SU-DHL-6 (cell line): ENCODE results near the gene ITGB5.

Experiments used
- H2AFZ ChIP-seq: fragments of 200-600 bp; sonication (generic); 2 replicates; pipeline ENCODE4 v1.6.1; 2014; ENCODE audit warnings: low read depth, mild to moderate bottlenecking, moderate library complexity, mixed read lengths, antibody characterized with exemption, low read length; ENCODE audit not compliant: severe bottlenecking
- H3F3A ChIP-seq: fragments of 200-600 bp; shearing (Covaris generic); 2 replicates; pipeline ENCODE4 v1.6.0; 2016; ENCODE audit warnings: antibody characterized with exemption, mild to moderate bottlenecking; ENCODE audit not compliant: insufficient read depth
- H3K27ac ChIP-seq: fragments of 200-600 bp; sonication (generic); 2 replicates; pipeline ENCODE4 v1.5.1; 2016; ENCODE audit warnings: low read depth, mild to moderate bottlenecking, low read length, moderate library complexity, mixed read lengths
- H3K27me3 ChIP-seq: fragments of 200-600 bp; sonication (generic), shearing (Covaris generic); 2 replicates; pipeline ENCODE4 v1.6.0; 2014; ENCODE audit warnings: mild to moderate bottlenecking, low read length
- H3K36me3 ChIP-seq: fragments of 200-600 bp; sonication (generic); 2 replicates; pipeline ENCODE4 v1.6.1; 2014; ENCODE audit warnings: mild to moderate bottlenecking, low read length, mixed read lengths
- H3K4me2 ChIP-seq: fragments of 300-600, 200-600 bp; shearing (Covaris generic), sonication (generic); 2 replicates; pipeline ENCODE4 v1.6.0; 2014; ENCODE audit warnings: low read length, low read depth, mild to moderate bottlenecking; ENCODE audit not compliant: poor library complexity, severe bottlenecking
- H3K4me3 ChIP-seq: fragments of 200-600 bp; sonication (generic); 2 replicates; pipeline ENCODE4 v1.5.1; 2014; ENCODE audit warnings: antibody characterized with exemption, low read length, mild to moderate bottlenecking, mixed read lengths; ENCODE audit not compliant: insufficient read depth, poor library complexity, severe bottlenecking
- H3K79me2 ChIP-seq: fragments of 200-600 bp; sonication (generic); 2 replicates; pipeline ENCODE4 v1.6.1; 2014; ENCODE audit warnings: mild to moderate bottlenecking, low read length, moderate library complexity; ENCODE audit not compliant: insufficient read depth
- H3K9ac ChIP-seq: fragments of 200-600 bp; sonication (generic); 2 replicates; pipeline ENCODE4 v1.7.0; 2014; ENCODE audit warnings: mild to moderate bottlenecking, low read length
- H3K9me2 ChIP-seq: fragments of 200-600 bp; sonication (generic); replicated peaks from 2 replicates; pipeline ENCODE4 v1.6.1; 2014; ENCODE audit warnings: low read length; ENCODE audit not compliant: insufficient read depth
- H3K9me3 ChIP-seq: fragments of 200-600 bp; sonication (generic); 2 replicates; pipeline ENCODE4 v1.6.1; 2014; ENCODE audit warnings: low read length, mixed read lengths; ENCODE audit not compliant: insufficient read depth
- H4K20me1 ChIP-seq: fragments of 200-600 bp; sonication (generic); 2 replicates; pipeline ENCODE4 v1.6.1; 2014; ENCODE audit warnings: low read depth, mild to moderate bottlenecking, antibody characterized with exemption, low read length, moderate library complexity, mixed read lengths
- EZH2phosphoT487 ChIP-seq: fragments of 200-600 bp; sonication (generic), shearing (Covaris generic); conservative IDR thresholded peaks from 2 replicates; pipeline ENCODE4 v1.6.1; 2018; ENCODE audit warnings: mild to moderate bottlenecking, antibody characterized with exemption, low read length, moderate library complexity, mixed read lengths
- TF ChIP-seq, protein P1 (sequence below): fragments of 200-600 bp; sonication (generic); IDR thresholded peaks from one replicate; pipeline ENCODE4 v1.5.1; 2017; ENCODE audit warnings: antibody characterized with exemption, mild to moderate bottlenecking, low read length, moderate library complexity; ENCODE audit not compliant: insufficient read depth, poor library complexity, severe bottlenecking

The ITGB5 gene

DNA sequence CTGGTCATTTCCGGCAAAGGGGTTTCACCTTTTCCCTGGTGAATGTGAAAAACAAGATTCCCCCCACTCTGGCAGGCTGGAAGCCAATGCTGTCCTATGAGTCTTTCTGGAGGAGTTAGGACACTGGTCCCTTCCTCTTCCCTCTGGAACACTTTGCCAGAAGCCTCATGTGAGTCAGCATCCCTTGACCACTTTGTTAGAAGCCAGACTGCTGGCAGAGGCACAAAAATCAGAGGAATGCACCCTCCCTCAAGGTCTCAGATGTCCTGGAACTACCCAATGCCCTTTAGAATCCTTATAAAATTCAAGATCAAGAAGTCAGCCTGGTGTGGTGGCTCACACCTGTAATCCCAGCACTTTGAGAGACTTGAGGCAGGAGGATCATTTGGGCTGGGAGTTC is 26.6 kb downstream of the ITGB5 start:
- Histone ChIP-seq H3K4me2 (no peak overlapping the region), H3F3A (no peaks in the 10 kb centered on the region), H3K27ac (no peak overlapping the region)

DNA sequence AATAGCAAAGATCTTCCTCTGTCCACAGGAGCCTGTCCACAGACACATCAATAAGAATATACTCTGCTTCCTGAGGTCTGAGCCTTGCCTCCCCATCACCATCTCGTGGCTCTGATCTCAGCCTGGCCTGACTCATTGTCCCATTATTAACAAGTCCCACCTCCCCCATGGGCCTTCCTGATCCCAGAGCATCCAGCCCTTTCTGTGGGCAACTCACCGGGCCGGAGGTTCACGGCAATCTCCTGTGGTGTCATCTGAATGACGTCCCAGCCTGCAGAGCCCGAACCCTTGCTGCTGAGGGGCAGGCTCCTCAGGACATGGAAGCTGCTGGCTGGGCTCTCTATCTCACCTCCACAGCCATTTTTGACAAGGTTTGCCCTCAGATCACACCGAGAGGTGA is 28.1 kb downstream of the ITGB5 start:
- Histone ChIP-seq H3K36me3 (no peaks in the 10 kb centered on the region), H3K79me2 (no peaks in the 10 kb centered on the region), H4K20me1 (no peaks in the 10 kb centered on the region), H3K4me3 (no peak overlapping the region), H2AFZ (no peak overlapping the region), H3K9ac (no peak overlapping the region), H3K27me3 (no peaks in the 10 kb centered on the region), H3K4me2 (no peak overlapping the region), H3K9me2 (no peaks in the 10 kb centered on the region), H3F3A (no peaks in the 10 kb centered on the region), H3K9me3 (no peaks in the 10 kb centered on the region), H3K27ac (no peak overlapping the region)
- TF ChIP-seq, protein P1, sequence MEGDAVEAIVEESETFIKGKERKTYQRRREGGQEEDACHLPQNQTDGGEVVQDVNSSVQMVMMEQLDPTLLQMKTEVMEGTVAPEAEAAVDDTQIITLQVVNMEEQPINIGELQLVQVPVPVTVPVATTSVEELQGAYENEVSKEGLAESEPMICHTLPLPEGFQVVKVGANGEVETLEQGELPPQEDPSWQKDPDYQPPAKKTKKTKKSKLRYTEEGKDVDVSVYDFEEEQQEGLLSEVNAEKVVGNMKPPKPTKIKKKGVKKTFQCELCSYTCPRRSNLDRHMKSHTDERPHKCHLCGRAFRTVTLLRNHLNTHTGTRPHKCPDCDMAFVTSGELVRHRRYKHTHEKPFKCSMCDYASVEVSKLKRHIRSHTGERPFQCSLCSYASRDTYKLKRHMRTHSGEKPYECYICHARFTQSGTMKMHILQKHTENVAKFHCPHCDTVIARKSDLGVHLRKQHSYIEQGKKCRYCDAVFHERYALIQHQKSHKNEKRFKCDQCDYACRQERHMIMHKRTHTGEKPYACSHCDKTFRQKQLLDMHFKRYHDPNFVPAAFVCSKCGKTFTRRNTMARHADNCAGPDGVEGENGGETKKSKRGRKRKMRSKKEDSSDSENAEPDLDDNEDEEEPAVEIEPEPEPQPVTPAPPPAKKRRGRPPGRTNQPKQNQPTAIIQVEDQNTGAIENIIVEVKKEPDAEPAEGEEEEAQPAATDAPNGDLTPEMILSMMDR, result no peak
- TF ChIP-seq EZH2phosphoT487, result no peak

More for the DNA sequence above, 26.6 kb downstream of the ITGB5 start:
- H3K9me3 ChIP-seq, result no peaks in the 10 kb centered on the region
- H3K4me3 ChIP-seq, result no peak overlapping the region
- H3K27me3 ChIP-seq, result no peaks in the 10 kb centered on the region
- H4K20me1 ChIP-seq, result no peaks in the 10 kb centered on the region
- TF ChIP-seq, protein P1, result no peak
- H3K9ac ChIP-seq, result no peak overlapping the region
- H3K36me3 ChIP-seq, result no peaks in the 10 kb centered on the region
- H3K9me2 ChIP-seq, result no peaks in the 10 kb centered on the region
- no peak overlapping the region for H2AFZ ChIP-seq
- no peaks in the 10 kb centered on the region for H3K79me2 ChIP-seq

DNA sequence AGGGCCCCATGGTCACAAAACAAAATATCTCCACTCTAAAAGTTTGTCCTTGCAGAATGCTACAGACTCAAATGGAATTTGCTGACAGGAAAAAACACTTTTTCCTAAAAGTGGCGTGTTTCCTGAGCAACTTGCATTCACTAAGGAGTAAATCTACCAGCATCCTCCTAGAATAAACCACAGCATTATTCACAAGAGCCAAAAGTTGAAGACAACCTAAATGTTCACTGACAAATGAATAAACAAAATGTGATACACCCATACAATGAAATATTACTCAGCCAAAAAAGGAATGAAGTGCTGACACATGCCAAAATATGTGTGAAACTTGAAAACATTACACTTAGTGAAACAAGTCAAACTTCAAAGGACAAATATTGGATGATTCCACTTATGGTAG is 28.9 kb downstream of the ITGB5 start:
- no peaks in the 10 kb centered on the region for H3F3A ChIP-seq
- no peaks in the 10 kb centered on the region for H3K9me2 ChIP-seq
- no peak overlapping the region for H3K27ac ChIP-seq
- no peaks in the 10 kb centered on the region for H3K27me3 ChIP-seq
- no peaks in the 10 kb centered on the region for H3K9me3 ChIP-seq
- H3K4me3 ChIP-seq, result no peak overlapping the region
- no peaks in the 10 kb centered on the region for H3K79me2 ChIP-seq
- H3K4me2 ChIP-seq, result no peak overlapping the region
- H3K36me3 ChIP-seq, result no peaks in the 10 kb centered on the region
- H4K20me1 ChIP-seq, result no peaks in the 10 kb centered on the region
- no peak overlapping the region for H3K9ac ChIP-seq
- no peak overlapping the region for H2AFZ ChIP-seq
- TF ChIP-seq EZH2phosphoT487, result no peak
- TF ChIP-seq, protein P1, result no peak

DNA sequence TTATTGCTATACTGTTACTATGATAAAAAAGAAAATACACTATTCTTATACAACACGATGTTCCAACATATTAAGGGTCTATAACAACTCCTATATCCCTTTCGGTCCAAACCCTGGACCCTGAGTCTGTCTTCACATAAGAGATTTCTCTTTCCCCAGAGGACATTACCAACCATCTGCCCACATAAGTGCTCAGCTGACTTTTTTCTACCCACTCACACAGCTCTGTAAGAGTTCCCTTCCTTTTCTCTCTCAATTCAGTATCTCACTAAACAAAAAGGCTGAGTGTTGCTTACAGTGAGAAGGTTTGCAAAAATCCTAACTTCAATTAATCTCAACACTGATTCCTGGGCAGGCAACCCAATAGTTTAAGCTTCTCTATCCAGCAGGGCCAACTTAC is 30.5 kb downstream of the ITGB5 start:
- H3K9me2 ChIP-seq, result no peaks in the 10 kb centered on the region
- no peak overlapping the region for H3K4me2 ChIP-seq
- no peaks in the 10 kb centered on the region for H4K20me1 ChIP-seq
- no peaks in the 10 kb centered on the region for H3K79me2 ChIP-seq
- no peaks in the 10 kb centered on the region for H3K9me3 ChIP-seq
- TF ChIP-seq EZH2phosphoT487, result no peak
- TF ChIP-seq, protein P1, result no peak
- H2AFZ ChIP-seq, result no peak overlapping the region
- H3K27me3 ChIP-seq, result no peaks in the 10 kb centered on the region
- H3F3A ChIP-seq, result no peaks in the 10 kb centered on the region
- H3K36me3 ChIP-seq, result no peaks in the 10 kb centered on the region
- no peak overlapping the region for H3K9ac ChIP-seq
- H3K27ac ChIP-seq, result no peak overlapping the region
- no peak overlapping the region for H3K4me3 ChIP-seq
